Measurements from ENCODE around the gene SALL4.

Gene SALL4

DNA sequence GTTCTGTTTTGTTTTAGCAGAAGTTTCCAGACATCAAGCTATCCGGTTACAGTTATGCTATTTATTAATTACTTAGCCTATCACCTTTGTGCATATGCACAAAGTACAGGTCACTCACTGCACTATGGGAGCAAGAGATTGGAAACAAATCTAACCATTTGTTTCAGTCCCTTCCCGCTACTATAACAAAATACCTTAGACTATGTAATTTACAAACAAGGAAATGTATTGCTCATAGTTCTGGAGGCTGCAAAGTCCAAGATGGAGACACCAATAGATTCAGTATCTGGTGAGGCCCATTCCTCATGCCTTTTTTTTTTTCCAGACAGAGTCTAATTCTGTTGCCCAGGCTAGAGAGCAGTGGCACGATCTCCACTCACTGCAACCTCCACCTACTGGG is 69.3 kb downstream of the SALL4 start:
- Histone ChIP-seq H3K9me3 (ENCODE audit: insufficient read depth, low read length) (no peaks in the 10 kb centered on the region), H3K4me2 (ENCODE audit: low read depth, low read length, poor library complexity, severe bottlenecking) (no peak overlapping the region), H3K27ac (ENCODE audit: low read depth, low read length) (no peak overlapping the region), H3K36me3 (ENCODE audit: low read length) (no peaks in the 10 kb centered on the region), H2AFZ (ENCODE audit: low read depth, low read length, severe bottlenecking) (no peak overlapping the region), H3K27me3 (ENCODE audit: low read length) (no peaks in the 10 kb centered on the region), H3K79me2 (ENCODE audit: insufficient read depth, low read length) (no peaks in the 10 kb centered on the region), H3K9me2 (replicated peaks; ENCODE audit: insufficient read depth, low read length) (no peaks in the 10 kb centered on the region), H3F3A (ENCODE audit: insufficient read depth) (no peaks in the 10 kb centered on the region), H3K9ac (ENCODE audit: low read length) (no peak overlapping the region), H3K4me3 (ENCODE audit: insufficient read depth, low read length, poor library complexity, severe bottlenecking) (no peak overlapping the region), H4K20me1 (ENCODE audit: low read depth, low read length) (no peaks in the 10 kb centered on the region)
- no peak for TF ChIP-seq EZH2phosphoT487 (conservative IDR thresholded peaks at IDR 0.05; ENCODE audit: low read length)
- TF ChIP-seq, protein P1, sequence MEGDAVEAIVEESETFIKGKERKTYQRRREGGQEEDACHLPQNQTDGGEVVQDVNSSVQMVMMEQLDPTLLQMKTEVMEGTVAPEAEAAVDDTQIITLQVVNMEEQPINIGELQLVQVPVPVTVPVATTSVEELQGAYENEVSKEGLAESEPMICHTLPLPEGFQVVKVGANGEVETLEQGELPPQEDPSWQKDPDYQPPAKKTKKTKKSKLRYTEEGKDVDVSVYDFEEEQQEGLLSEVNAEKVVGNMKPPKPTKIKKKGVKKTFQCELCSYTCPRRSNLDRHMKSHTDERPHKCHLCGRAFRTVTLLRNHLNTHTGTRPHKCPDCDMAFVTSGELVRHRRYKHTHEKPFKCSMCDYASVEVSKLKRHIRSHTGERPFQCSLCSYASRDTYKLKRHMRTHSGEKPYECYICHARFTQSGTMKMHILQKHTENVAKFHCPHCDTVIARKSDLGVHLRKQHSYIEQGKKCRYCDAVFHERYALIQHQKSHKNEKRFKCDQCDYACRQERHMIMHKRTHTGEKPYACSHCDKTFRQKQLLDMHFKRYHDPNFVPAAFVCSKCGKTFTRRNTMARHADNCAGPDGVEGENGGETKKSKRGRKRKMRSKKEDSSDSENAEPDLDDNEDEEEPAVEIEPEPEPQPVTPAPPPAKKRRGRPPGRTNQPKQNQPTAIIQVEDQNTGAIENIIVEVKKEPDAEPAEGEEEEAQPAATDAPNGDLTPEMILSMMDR (IDR thresholded peaks at IDR 0.05; ENCODE audit: insufficient read depth, low read length, poor library complexity, severe bottlenecking): no peak
